NCI-H526 treated with DMSO at 0.1 percent for 48 hours (cell line): ENCODE data around the gene SLC12A4.

ENCODE experiments used
- DNase-seq: peaks from one replicate; lab custom pipeline; 2025; lab: John Stamatoyannopoulos, UW

Gene SLC12A4

DNA sequence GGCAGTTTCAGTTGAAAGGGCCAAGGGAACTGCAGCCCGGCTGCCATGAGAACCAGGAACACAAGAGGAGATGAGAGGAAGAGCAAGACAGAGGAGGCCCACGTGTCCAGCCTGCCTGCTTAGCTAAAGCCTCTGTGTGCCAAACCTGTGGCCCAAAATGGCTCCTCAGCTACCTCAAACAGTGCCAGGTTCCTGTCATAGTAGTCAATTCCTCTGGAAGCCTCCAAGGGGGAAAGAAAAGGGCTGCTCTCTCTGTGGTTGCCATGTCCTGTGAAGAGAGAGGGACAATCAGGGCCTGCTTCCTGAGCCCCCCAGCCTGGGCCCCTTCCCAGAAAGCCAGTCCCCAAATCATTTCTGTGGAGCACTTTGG lies 5.2 kb downstream of the SLC12A4 start:
- DNase-seq, result no peak

DNA sequence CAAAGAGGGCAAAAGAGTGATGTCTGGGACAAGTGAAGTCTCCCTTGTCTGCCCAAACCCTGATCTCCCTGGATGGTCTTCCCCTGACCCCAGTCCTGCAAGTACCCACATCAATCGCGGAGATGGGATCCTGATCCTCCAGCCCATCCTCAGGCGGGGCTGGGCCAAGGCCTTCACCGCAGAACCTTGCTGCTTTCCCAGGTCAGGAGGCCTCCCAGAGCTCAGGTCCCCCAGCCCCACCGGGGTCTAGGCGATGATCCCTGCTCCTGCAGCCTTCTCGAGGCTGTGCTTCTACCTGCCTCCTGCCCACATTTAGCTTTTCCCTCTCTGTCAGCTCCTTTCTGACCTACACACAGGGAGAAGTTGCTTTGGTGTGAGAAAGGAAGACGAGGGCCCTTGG lies 6.3 kb downstream of the SLC12A4 start:
- no peak for DNase-seq

DNA sequence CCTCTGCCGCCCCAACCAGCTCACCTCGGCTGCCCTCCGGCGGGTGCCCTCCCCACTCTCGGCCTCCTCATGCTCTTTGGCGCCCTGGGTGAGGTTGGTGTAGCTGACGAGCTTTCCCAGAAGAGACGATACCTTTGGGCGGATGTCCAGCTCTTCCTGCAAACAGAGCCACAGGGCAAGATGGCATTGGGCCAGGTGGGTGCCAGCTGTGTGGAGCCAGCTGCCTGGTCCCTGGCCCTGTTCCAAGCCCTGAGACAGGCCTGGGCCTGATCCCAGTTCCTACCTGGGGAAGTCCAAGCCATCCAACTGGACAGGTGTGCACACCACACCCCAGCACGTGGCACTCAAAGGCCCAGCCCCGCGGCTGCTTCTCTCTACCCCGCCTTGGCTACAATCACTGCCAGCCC lies 6.9 kb downstream of the SLC12A4 start:
- DNase-seq, result no peak

DNA sequence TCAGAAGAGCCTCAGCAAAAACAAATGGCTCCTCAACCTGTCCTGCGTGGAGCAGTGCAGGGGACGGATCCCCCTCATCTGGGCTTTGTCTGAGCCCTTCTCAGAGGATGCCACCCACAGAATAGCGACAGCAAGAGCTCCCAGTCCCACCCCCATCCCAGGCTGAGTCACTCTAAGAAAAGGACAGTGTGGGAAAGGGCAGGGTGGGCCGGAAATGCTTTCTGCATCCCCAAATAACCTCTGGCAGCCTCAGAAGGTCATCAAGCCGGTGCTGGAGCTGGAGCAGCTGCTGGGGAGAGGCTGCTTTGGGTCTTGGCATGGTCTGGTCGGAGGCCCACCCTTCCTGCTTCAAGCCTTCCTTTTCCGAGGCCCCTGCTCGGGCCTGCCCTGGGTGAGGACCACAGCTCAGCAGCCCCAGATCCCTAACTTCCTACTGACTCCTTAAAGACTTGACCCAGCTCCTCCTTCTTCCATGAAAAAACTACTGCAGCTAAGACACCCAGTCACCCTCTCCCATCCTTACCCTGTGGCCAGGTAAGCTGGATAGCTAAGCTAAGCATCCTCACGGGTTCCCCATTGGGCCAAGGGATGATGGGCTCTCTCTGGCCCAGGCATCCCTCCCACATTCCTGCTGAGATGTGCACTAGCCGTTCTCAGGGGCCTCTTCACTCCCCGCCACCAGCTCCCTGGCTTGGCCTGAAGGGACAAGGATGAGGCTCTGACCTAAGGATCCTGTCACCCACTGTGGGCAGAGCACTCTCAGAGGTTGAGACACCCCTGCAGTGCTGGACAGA lies 8.7 kb downstream of the SLC12A4 start:
- no peak for DNase-seq

DNA sequence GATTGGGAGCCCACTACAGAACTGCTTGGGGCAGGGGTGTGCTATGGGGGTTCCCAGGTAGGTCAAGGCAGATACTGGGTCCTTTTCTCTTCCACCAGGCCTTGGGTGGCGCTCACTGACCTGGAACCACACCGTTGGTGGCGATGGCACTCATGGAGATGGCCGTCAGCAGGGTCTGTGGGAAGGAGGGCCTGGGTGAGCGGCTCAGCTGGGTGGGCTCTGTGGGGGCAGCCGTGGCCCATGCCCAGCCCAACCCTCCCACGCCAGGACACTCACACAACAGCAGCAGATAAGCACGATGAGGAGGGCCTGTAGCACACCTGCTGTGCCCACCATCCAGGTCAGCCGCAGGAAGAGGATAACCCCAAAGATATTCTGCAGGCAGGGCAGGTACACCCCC lies 10.8 kb downstream of the SLC12A4 start:
- no peak for DNase-seq

DNA sequence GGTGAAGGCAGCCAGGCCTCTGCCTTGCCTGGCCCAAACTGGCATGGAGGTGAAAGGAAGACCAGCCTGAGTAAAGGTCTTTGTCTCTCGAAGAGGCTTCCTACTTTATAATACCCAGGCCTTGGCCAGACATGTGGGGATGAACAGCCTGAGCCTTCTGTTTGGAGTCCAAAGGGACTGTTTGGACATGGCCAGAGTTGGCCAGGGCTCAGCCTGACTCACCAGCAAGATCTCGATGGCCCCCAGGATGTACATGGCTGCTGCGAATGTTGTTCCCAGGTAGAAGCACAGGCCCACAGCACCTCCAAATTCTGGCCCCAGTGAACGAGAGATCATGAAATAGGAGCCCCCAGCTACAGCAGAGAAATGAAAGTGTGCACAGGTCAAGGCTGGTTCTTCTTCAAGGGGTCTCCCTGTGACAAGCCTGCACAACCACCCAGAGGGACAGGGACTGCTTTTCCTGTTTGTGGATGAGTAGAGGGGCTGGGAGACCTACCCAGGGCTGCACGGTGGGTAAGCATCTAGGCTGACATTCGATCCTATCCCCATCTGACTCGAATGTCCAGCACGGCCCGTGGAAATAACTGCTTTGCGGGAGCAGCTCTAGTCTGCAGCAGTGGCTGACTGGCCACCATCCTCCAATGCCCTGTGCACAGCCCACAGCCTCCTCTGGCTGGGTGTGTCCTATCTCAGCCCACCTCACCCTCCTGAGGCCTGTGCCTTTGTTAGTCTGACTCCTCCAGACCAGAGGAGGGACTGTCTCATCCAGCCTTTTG lies 13.8 kb downstream of the SLC12A4 start:
- DNase-seq, result no peak

DNA sequence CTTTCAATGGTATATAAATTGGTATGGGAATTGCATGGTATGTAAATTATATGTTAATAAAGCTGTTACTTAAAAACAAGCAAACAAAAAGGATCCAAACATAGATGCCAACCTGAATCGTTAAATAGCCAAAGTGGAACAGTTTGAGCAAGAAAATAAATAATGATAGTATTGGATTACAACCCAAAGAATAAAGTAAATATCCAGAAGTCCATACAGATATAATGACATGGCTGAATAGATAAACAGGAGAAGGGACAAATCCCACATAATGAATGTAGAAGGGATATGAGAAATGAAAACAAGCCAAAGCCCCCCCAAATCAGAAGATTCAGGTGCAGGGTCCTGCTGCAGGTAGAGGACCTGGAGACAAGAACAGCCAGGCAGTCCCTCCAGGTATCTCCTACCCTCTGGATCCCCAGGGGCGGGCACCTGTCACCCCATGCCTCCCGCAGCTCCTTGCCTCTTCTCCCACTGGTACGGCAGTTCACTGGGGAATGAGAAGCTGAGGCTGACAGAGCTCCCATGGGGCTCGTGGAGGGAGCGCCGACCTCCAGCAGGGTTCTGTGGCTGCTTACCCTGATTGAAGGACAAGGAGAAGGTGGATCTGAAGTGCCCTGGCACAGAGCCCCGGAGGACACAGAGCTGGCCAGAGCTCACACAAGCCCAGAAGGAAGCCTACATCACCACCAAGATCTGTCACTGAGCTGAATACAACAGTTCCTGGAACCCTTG lies 14.6 kb downstream of the SLC12A4 start:
- DNase-seq, result no peak

DNA sequence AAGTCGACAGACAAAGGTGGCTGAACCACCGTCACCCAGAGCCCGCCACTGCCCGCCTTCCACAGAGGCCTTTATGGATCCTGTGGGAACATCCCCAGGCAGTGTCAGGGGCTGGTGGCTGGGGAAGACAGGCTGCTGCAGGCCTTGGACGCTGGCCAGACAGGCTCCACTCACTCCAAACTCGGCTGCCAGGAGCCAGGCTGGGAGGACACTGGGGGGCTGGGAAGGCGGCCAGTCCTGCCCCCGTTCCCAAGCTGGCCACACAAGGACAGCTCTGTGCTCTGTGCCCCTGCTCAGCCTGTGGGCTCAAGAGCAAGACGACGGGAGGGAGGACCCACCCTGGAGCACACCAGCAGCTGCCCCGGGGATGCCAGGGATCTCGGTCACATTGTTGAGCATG lies 17.0 kb downstream of the SLC12A4 start:
- DNase-seq, result no peak

DNA sequence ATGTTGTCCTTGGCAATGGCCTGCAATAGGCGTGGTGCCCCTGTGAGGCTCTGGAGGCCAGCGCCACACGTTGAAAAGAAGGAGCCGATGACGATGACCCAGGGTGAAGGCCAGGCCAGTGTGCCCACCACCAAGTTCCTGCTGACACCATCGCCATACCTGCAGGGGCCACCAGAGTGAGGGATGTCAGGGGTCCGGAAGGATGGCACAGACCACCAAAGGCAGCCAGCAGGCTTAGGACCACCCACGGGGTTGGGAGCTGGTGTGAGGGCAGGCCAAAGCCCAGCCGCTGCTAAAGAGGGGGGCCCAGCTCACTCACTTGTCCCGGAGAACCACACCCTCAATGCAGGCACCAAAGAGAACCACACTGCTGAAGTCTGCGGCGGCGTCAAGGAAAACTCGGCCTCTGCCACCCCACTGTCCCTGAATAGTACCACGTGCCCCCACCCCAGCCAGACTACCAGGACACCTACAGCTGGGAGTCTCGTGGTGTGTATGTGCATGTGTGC lies 18.0 kb downstream of the SLC12A4 start:
- DNase-seq, result no peak

DNA sequence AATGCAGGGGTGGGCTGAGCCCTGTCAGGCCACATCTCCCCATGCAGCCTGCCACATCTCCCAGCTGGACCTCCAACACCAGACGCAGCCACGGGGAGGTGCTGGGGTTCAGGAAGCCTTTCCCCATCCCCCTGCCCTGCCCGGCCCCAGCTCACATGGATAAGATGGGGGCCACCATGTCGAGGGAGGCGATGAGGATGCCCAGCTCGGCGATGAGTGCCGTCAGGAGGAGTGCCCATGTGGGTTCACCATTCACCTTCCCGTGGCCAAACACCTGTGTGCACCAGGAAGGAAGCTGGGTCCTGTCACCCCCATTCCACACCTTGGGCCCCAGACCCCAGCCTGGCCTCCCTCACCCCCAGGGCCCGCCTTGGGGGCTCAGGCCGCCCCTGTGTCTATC lies 18.8 kb downstream of the SLC12A4 start:
- DNase-seq, result no peak

DNA sequence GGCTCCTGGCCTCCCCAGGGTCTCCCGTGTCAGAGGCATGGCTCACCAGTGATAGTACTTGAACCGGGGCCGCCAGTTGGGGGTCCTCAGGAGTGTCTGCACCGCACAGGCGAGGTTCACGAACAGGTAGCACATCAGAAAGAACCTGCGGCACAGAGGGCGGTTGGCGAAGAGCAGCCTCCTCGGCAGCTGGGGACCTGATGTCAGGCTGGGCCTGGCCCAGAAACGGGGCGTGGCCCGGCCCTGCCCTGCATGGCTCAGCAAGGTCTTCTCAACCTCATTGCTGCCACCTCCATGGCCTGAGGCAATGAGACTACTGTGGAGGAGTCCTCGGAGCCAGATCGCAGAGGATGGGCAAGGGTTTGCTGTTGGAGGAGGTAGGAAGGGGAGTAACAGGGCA lies 20.4 kb downstream of the SLC12A4 start:
- no peak for DNase-seq

DNA sequence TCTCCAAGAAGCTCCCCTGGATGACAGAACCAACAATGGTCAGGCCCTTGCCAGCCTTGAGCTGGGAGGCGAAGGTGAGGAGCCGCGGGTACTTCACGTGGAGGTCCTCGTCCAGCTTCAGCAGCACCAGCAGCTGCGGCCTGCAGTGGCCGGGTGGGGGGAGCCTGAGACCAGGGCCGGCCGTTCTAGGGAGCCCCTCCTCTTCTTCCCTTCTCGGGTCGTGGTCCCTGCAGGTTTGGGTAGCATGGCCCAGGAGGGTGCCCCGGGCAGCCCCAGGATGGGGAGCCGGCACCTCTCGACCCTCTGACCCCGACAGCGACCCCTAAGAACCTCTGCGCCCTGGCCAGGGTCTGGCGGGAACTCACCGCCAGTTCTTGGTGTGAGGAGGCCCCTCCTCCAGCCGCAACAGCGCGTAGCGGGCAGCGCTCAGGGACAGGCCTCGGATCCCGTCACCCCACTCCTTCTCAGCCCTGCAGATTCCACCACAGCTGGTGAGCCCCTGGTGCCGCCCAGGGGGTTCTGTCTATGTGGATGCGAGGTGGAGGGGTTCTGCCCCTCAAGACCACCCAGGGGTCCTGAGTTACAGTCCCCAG lies 21.4 kb downstream of the SLC12A4 start:
- DNase-seq, result no peak

DNA sequence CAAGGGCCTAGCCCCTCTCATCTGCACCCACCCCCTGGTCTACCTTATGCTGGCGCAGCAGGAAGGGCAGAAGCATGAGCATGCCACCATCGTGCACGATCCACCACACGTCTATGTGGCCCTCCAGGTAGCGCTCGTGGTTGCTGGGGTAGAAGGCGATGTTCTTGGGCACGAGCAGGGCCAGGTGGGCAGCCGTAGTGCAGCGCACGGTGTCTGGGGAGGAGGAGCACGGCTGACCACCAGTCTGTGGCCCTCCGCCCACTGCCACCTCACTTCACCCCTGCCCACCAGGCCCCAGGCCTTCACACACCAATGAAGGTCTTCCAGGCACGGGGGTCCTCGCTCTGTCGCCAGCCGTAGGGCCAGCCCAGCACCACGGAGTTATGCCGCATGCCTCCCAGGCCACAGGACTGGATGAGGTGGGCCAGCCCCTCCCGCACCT lies 22.3 kb downstream of the SLC12A4 start:
- DNase-seq, result no peak

DNA sequence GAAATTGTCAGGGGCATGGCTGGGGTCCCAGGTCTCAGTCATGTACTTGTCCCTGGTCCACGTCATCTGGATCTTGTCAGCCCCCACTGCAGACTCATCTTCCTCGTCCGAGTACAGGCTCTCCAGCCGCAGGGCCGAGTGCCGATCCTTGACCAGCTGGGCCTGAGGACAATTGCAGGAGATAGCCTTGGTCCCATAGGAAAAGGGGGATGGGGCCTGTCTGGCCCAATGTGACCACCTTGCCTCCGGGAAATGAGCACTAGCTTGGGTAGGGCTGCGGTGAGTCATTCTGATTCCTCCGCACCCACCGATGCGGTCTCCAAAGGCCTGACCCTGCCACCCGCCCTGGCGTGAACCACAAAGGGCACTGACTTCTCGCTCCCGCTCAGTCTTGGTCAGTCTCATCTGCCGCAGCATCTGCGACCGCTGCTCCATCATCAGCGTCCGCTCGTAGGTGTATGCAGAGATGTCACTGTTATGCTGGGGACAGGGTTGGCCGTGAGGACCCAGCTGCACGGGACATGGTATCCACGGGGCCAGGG lies 23.0 kb downstream of the SLC12A4 start:
- DNase-seq, result no peak

DNA sequence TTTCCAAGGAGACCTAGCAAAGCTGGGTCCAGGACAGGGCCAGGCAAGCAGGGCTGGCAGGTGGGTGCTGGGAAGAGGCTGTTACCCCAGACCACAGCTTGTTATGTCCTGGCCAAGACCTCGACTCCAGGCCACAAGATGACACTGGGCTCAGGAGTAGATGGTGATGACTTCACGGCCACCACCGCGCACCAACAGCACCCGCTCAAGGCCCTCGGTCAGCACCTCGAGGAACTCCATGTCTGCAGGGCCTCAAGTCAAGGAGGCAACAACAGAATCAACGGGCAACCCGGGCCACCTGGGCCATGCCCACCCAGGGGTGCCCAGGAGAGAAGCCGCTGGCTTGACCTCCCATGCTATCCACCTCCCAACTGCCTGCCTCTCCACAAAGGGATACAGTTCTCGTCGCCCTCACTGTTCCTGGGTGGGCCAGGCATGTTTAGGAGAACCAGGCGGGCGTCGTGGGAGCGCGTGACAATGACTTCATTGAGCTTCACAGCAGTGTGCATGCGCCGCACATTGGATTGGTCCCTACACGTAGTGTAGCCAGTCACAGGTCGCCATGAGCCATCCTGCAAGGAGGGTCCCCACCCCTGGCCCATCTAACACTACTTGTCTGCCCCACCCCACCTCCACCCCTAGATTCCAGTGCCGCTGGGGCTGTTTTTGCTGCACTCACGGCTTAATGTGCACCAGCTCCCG lies 23.6 kb downstream of the SLC12A4 start:
- DNase-seq, result no peak

DNA sequence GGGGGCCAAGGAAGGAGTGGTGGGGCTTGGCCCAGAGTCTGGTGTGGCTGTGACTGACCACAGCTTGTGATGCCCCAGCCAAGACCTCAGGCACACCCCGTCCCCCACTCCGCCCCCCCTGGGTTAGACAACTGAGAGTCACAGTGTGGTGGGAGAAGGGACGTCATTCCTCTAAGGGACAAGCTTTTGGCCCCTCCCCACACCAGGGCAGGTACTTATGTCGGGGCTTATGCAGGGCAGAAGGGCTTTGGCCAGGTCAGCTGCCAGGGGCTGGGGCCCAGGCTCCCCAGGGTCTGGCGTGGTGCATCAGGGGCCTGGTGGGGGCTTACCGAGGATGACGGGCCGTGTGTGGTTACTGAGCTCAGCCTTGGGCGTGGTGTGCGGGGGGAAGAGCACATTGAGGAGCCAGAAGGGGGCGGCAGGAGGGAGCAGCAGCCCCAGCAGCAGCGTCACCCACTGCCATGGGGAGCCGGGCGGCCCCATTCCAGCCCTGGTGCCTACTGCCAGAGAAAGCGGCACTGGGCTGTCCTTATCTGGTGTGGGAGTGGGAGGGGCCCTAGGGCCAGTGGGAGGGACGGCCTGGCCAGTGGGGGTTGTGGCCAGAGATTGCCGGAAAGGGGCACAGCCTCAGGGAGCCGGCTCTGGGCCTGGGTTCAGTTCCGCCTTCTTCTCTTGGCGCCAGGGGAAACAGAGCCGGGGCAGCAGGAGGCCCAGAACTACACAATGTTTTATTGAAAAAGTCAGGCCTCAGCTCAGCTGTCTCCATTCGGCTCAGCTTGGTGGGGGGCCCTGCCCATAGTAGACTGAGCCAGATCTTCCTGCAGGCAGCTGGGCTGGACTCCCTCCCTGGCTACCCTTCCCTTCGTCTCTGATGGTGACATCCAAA lies 24.6 kb downstream of the SLC12A4 start, which contains the start of gene LCAT:
Gene LCAT (minus strand): TSS at position 502 of the 886 bp plus-strand sequence. CDS start 19 bp downstream, at position 483.
- no peak for DNase-seq

DNA sequence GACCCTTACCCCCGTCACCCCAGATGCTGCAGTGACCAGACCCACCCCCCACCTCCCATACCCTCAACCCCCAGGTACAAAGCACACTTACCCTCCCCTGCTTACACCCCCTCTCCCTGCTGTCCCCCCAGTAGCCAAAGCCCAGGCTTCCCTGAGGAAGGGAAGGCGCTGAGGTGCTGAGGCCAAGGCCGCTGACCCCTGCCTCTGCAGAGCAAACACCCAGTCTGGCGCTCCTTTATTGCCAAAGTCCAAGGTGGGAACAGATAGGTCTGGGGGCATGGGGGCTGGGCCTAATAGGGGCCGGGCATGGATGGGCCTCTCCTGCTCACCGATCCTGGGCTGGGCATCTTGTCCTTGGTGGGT lies 25.2 kb downstream of the SLC12A4 start:
- no peak for DNase-seq

DNA sequence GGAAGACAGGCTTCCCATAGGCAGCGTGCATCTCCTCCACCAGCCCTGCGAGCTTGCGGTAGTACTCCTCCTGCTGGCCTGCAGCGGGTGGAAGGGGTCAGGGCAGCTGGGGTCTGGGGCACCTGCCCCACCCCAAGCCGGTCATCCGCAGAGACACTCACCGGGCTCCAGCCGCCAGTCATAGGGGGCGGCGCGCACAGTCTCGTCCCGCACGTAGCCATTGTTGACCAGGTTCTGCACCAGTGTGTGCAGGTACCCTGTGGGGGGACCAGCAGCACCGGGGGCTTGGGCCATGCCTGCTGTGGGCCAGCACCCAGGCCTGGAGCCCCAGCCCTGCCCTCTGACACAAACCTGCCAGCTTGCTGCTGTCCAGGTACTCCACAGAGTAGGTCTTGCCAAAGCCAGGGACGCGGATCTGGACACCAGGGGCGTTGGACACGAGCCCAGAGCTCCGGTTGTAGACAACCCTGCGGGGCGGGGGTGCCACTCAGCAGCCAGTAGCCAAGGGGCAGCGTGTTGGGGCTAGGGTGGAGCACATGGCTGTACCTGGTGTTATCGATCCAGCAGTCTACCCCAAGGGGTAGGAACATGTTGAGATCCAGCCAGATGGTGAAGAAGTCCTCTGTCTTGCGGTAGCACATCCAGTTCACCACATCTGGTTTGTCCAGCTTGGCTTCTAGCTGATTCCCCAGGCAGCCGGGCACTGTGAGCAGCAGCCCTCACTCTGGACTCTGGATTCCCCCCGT lies 25.8 kb downstream of the SLC12A4 start:
- no peak for DNase-seq

DNA sequence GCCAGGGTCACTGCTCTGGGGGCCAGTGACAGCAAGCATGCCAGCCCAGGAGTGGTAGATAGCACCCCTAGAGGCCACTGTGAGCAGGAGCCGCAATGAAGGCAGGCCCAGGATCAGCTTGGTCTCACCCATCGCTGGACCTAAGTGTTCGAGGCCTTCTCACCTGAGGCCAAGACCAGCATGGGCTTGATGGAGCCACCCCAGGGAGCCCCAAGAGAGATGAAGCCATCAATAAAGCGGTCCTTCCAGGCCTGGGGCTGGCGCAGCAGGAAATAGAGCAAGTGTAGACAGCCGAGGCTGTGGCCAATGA lies 26.3 kb downstream of the SLC12A4 start:
- no peak for DNase-seq
